DND-41 (cell line): ENCODE results near the gene NAALADL1.

Experiments used
- ATAC-seq: fragments of 200-7000 bp; cut with Tn5 transposase; 3 replicates; pipeline ENCODE4 v1.9.1; 2021; ENCODE audit warnings: low read depth; ENCODE audit not compliant: insufficient read depth
- DNase-seq: peaks from one replicate; pipeline ENCODE4 v3.0.0-alpha.2; 2020
- H2AFZ ChIP-seq: 2 replicates; pipeline ENCODE4 v1.6.0; 2012; ENCODE audit warnings: low read depth, low read length
- H3K27ac ChIP-seq: 2 replicates; pipeline ENCODE4 v1.5.1; 2012; ENCODE audit warnings: low read length, inconsistent platforms
- H3K27me3 ChIP-seq: fragments of 200-600 bp; sonication (generic); 2 replicates; pipeline ENCODE4 v1.6.0; 2012; ENCODE audit warnings: low read length, mild to moderate bottlenecking, inconsistent platforms; ENCODE audit not compliant: insufficient read depth, poor library complexity
- H3K36me3 ChIP-seq: 2 replicates; pipeline ENCODE4 v1.5.1; 2012; ENCODE audit warnings: low read length, inconsistent platforms; ENCODE audit not compliant: insufficient read depth
- H3K4me1 ChIP-seq: 2 replicates; pipeline ENCODE4 v1.5.1; 2012; ENCODE audit warnings: mild to moderate bottlenecking, low read length; ENCODE audit not compliant: insufficient read depth
- H3K4me2 ChIP-seq: 2 replicates; pipeline ENCODE4 v1.6.0; 2012; ENCODE audit warnings: mild to moderate bottlenecking, moderate library complexity, low read length, inconsistent platforms; ENCODE audit not compliant: insufficient read depth
- H3K4me3 ChIP-seq, 2 experiments: fragments of 200-600 bp in 1 of 2; shearing (Covaris generic) in 1 of 2; 2 replicates each; pipeline ENCODE4 v1.5.1; 2012 to 2016; ENCODE audit warnings: inconsistent platforms in 2 of 2, low read length in 2 of 2, mild to moderate bottlenecking in 2 of 2, low read depth in 1 of 2, moderate library complexity in 1 of 2
- H3K79me2 ChIP-seq: 2 replicates; pipeline ENCODE4 v1.6.0; 2012; ENCODE audit warnings: low read length, inconsistent platforms; ENCODE audit not compliant: insufficient read depth
- H3K9ac ChIP-seq: 2 replicates; pipeline ENCODE4 v1.6.0; 2012; ENCODE audit warnings: low read depth, mild to moderate bottlenecking, inconsistent platforms, low read length, moderate library complexity
- H3K9me3 ChIP-seq: 2 replicates; pipeline ENCODE4 v1.5.1; 2012; ENCODE audit warnings: low read length, moderate library complexity, mild to moderate bottlenecking, inconsistent platforms; ENCODE audit not compliant: insufficient read depth, severe bottlenecking
- H4K20me1 ChIP-seq: 2 replicates; pipeline ENCODE4 v1.6.0; 2012; ENCODE audit warnings: low read length; ENCODE audit not compliant: insufficient read depth
- EZH2 ChIP-seq: IDR thresholded peaks from 3 replicates; pipeline ENCODE4 v1.6.1; 2012; ENCODE audit warnings: borderline replicate concordance, low read depth, mild to moderate bottlenecking, moderate library complexity, low read length, inconsistent platforms; ENCODE audit not compliant: severe bottlenecking
- TF ChIP-seq, protein P1 (sequence below): IDR thresholded peaks from 2 replicates; pipeline ENCODE4 v1.5.1; 2012; ENCODE audit warnings: borderline replicate concordance, low read length, moderate library complexity, mild to moderate bottlenecking; ENCODE audit not compliant: poor library complexity, severe bottlenecking; ENCODE audit errors: extremely low read depth

NAALADL1 gene

DNA sequence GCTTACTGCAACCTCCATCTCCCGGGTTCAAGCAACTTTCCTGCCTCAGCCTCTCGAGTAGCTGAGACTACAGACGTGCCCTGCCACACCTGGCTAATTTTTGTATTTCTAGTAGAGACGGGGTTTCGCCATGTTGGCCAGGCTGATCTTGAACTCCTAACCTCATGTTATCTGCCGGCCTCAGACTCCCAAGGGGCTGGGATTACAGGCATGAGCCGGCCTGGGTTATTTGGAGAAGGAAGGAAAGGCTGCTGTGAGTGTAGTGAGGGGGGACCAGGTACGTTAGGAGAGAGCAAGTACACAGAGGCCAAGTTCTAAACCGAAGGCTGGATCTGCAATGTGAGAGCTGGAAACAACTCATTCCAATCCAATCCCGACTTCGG lies 62.0 kb downstream of the NAALADL1 start:
- H3K27ac ChIP-seq = no peak overlapping the region
- H4K20me1 ChIP-seq = no peaks in the 10 kb centered on the region
- no peak overlapping the region for H2AFZ ChIP-seq
- peaks cover 30% of the 10 kb centered on the region for H3K4me1 ChIP-seq
- no peak overlapping the region for H3K9ac ChIP-seq
- no peaks in the 10 kb centered on the region for H3K79me2 ChIP-seq
- H3K4me2 ChIP-seq = no peak overlapping the region
- H3K4me3 ChIP-seq = no peak overlapping the region
- DNase-seq (no peak), ATAC-seq (no peak)
- TF ChIP-seq EZH2 = no peak
- TF ChIP-seq, protein P1, sequence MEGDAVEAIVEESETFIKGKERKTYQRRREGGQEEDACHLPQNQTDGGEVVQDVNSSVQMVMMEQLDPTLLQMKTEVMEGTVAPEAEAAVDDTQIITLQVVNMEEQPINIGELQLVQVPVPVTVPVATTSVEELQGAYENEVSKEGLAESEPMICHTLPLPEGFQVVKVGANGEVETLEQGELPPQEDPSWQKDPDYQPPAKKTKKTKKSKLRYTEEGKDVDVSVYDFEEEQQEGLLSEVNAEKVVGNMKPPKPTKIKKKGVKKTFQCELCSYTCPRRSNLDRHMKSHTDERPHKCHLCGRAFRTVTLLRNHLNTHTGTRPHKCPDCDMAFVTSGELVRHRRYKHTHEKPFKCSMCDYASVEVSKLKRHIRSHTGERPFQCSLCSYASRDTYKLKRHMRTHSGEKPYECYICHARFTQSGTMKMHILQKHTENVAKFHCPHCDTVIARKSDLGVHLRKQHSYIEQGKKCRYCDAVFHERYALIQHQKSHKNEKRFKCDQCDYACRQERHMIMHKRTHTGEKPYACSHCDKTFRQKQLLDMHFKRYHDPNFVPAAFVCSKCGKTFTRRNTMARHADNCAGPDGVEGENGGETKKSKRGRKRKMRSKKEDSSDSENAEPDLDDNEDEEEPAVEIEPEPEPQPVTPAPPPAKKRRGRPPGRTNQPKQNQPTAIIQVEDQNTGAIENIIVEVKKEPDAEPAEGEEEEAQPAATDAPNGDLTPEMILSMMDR = no peak
- no peaks in the 10 kb centered on the region for H3K27me3 ChIP-seq
- H3K9me3 ChIP-seq = no peaks in the 10 kb centered on the region
- no peaks in the 10 kb centered on the region for H3K36me3 ChIP-seq
